GM23338 (cell line): Measurements from ENCODE around the gene SHB.

Experiments used
- CREB1 ChIP-seq: fragments of 250-450 bp; sonication (Bioruptor Pico); IDR thresholded peaks from 2 replicates; pipeline ENCODE4 v1.5.0; 2020; ENCODE audit warnings: low read depth, mild to moderate bottlenecking, moderate library complexity
- EZH2 ChIP-seq: fragments of 200-600 bp; sonication (generic); IDR thresholded peaks from one replicate; pipeline ENCODE4 v1.8.0; 2017; ENCODE audit warnings: antibody characterized with exemption, mild to moderate bottlenecking, low read depth; ENCODE audit not compliant: unreplicated experiment
- EZH2phosphoT487 ChIP-seq: fragments of 200-600 bp; sonication (generic); IDR thresholded peaks from one replicate; pipeline ENCODE4 v1.8.1; 2018; ENCODE audit warnings: antibody characterized with exemption; ENCODE audit not compliant: unreplicated experiment
- JUNB ChIP-seq: IDR thresholded peaks from one replicate; pipeline ENCODE4 v1.6.1; 2016; ENCODE audit warnings: antibody characterized with exemption; ENCODE audit not compliant: unreplicated experiment
- NANOG ChIP-seq: IDR thresholded peaks from 2 replicates; pipeline ENCODE4 v1.6.1; 2016; ENCODE audit warnings: antibody characterized with exemption, borderline replicate concordance
- POLR2AphosphoS5 ChIP-seq: IDR thresholded peaks from 2 replicates; pipeline ENCODE4 v1.6.1; 2016; ENCODE audit warnings: antibody characterized with exemption, low read depth
- STAT1 ChIP-seq: IDR thresholded peaks from one replicate; pipeline ENCODE4 v1.6.1; 2016; ENCODE audit warnings: antibody characterized with exemption; ENCODE audit not compliant: unreplicated experiment
- ZNF114 ChIP-seq: fragments of 250-450 bp; sonication (Bioruptor Pico); IDR thresholded peaks from 2 replicates; pipeline ENCODE4 v1.5.0; 2020; ENCODE audit warnings: mild to moderate bottlenecking, moderate library complexity
- ZNF331 ChIP-seq: fragments of 250-450 bp; sonication (Bioruptor Pico); IDR thresholded peaks from 2 replicates; pipeline ENCODE4 v1.5.0; 2020; ENCODE audit warnings: low read depth, mild to moderate bottlenecking, moderate library complexity
- TF ChIP-seq, protein P1 (sequence below), 2 experiments: fragments of 200-600 bp in 1 of 2; sonication (generic) in 1 of 2; conservative IDR thresholded peaks; 2 replicates each; pipeline versions ENCODE4 v1.5.1 to v1.6.1; 2016 to 2017; ENCODE audit warnings: antibody characterized with exemption in 2 of 2, low read depth in 2 of 2, mild to moderate bottlenecking in 2 of 2, moderate library complexity in 1 of 2
- TF ChIP-seq, protein P2 (sequence below): IDR thresholded peaks from one replicate; pipeline ENCODE4 v1.6.1; 2018; ENCODE audit warnings: antibody characterized with exemption; ENCODE audit not compliant: unreplicated experiment
- TF ChIP-seq, protein P3 (sequence below): IDR thresholded peaks from 2 replicates; pipeline ENCODE4 v1.6.1; 2016; ENCODE audit warnings: antibody characterized with exemption
- TF ChIP-seq, protein P4 (sequence below): fragments of 250-450 bp; sonication (Bioruptor Pico); IDR thresholded peaks from 2 replicates; pipeline ENCODE4 v1.5.0; 2020; ENCODE audit warnings: mild to moderate bottlenecking, moderate library complexity

DNA sequence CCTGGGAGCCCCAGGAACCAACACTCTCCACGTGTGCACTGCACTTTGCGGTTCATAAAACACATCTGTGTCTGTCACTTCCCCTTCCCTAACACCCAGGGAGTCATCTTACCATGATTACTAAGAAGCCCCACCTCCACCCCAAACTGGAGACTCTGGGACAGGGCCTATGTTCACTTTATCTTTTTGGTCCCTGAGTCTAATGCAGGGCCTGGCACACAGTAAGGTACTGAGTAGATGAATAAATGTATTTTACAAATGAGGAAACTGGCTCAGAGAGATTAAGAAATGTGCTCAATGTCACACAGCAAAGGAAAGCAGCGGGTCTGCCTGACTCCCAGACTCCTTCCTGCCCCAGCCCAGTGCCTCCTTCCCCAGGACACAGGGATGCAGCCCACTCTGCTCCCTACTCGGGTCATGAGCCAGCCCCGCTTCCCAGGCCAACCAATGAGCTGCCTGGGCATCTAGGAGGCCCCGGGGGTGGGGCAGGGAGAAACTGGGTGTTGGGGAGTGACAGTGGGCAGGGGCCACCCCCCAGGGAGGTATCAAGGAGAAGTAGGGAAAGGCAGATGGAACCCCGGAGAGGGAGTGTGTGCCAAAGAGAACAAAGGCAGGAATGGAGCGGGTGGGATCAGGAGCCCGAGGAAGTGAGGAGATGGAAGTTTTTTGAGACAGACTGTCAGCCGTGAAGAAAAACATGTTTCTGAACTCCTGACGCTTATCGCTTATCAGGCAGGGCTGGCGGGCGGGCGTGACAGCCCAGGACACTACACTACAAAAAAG is 30.5 kb downstream of the SHB start:
- TF ChIP-seq, protein P1, sequence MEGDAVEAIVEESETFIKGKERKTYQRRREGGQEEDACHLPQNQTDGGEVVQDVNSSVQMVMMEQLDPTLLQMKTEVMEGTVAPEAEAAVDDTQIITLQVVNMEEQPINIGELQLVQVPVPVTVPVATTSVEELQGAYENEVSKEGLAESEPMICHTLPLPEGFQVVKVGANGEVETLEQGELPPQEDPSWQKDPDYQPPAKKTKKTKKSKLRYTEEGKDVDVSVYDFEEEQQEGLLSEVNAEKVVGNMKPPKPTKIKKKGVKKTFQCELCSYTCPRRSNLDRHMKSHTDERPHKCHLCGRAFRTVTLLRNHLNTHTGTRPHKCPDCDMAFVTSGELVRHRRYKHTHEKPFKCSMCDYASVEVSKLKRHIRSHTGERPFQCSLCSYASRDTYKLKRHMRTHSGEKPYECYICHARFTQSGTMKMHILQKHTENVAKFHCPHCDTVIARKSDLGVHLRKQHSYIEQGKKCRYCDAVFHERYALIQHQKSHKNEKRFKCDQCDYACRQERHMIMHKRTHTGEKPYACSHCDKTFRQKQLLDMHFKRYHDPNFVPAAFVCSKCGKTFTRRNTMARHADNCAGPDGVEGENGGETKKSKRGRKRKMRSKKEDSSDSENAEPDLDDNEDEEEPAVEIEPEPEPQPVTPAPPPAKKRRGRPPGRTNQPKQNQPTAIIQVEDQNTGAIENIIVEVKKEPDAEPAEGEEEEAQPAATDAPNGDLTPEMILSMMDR (conservative IDR thresholded peaks at IDR 0.05; ENCODE audit: low read depth in 2 of 2), result no peak
- TF ChIP-seq POLR2AphosphoS5 (no peak), EZH2phosphoT487 (no peak), EZH2 (no peak), CREB1 (CRISPR knock-in tag) (no peak), JUNB (no peak), STAT1 (no peak), NANOG (no peak), ZNF114 (no peak), ZNF331 (CRISPR knock-in tag) (no peak)
- TF ChIP-seq, protein P2, sequence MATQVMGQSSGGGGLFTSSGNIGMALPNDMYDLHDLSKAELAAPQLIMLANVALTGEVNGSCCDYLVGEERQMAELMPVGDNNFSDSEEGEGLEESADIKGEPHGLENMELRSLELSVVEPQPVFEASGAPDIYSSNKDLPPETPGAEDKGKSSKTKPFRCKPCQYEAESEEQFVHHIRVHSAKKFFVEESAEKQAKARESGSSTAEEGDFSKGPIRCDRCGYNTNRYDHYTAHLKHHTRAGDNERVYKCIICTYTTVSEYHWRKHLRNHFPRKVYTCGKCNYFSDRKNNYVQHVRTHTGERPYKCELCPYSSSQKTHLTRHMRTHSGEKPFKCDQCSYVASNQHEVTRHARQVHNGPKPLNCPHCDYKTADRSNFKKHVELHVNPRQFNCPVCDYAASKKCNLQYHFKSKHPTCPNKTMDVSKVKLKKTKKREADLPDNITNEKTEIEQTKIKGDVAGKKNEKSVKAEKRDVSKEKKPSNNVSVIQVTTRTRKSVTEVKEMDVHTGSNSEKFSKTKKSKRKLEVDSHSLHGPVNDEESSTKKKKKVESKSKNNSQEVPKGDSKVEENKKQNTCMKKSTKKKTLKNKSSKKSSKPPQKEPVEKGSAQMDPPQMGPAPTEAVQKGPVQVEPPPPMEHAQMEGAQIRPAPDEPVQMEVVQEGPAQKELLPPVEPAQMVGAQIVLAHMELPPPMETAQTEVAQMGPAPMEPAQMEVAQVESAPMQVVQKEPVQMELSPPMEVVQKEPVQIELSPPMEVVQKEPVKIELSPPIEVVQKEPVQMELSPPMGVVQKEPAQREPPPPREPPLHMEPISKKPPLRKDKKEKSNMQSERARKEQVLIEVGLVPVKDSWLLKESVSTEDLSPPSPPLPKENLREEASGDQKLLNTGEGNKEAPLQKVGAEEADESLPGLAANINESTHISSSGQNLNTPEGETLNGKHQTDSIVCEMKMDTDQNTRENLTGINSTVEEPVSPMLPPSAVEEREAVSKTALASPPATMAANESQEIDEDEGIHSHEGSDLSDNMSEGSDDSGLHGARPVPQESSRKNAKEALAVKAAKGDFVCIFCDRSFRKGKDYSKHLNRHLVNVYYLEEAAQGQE, result no peak
- TF ChIP-seq, protein P3, sequence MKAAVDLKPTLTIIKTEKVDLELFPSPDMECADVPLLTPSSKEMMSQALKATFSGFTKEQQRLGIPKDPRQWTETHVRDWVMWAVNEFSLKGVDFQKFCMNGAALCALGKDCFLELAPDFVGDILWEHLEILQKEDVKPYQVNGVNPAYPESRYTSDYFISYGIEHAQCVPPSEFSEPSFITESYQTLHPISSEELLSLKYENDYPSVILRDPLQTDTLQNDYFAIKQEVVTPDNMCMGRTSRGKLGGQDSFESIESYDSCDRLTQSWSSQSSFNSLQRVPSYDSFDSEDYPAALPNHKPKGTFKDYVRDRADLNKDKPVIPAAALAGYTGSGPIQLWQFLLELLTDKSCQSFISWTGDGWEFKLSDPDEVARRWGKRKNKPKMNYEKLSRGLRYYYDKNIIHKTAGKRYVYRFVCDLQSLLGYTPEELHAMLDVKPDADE, result no peak
- TF ChIP-seq, protein P4, sequence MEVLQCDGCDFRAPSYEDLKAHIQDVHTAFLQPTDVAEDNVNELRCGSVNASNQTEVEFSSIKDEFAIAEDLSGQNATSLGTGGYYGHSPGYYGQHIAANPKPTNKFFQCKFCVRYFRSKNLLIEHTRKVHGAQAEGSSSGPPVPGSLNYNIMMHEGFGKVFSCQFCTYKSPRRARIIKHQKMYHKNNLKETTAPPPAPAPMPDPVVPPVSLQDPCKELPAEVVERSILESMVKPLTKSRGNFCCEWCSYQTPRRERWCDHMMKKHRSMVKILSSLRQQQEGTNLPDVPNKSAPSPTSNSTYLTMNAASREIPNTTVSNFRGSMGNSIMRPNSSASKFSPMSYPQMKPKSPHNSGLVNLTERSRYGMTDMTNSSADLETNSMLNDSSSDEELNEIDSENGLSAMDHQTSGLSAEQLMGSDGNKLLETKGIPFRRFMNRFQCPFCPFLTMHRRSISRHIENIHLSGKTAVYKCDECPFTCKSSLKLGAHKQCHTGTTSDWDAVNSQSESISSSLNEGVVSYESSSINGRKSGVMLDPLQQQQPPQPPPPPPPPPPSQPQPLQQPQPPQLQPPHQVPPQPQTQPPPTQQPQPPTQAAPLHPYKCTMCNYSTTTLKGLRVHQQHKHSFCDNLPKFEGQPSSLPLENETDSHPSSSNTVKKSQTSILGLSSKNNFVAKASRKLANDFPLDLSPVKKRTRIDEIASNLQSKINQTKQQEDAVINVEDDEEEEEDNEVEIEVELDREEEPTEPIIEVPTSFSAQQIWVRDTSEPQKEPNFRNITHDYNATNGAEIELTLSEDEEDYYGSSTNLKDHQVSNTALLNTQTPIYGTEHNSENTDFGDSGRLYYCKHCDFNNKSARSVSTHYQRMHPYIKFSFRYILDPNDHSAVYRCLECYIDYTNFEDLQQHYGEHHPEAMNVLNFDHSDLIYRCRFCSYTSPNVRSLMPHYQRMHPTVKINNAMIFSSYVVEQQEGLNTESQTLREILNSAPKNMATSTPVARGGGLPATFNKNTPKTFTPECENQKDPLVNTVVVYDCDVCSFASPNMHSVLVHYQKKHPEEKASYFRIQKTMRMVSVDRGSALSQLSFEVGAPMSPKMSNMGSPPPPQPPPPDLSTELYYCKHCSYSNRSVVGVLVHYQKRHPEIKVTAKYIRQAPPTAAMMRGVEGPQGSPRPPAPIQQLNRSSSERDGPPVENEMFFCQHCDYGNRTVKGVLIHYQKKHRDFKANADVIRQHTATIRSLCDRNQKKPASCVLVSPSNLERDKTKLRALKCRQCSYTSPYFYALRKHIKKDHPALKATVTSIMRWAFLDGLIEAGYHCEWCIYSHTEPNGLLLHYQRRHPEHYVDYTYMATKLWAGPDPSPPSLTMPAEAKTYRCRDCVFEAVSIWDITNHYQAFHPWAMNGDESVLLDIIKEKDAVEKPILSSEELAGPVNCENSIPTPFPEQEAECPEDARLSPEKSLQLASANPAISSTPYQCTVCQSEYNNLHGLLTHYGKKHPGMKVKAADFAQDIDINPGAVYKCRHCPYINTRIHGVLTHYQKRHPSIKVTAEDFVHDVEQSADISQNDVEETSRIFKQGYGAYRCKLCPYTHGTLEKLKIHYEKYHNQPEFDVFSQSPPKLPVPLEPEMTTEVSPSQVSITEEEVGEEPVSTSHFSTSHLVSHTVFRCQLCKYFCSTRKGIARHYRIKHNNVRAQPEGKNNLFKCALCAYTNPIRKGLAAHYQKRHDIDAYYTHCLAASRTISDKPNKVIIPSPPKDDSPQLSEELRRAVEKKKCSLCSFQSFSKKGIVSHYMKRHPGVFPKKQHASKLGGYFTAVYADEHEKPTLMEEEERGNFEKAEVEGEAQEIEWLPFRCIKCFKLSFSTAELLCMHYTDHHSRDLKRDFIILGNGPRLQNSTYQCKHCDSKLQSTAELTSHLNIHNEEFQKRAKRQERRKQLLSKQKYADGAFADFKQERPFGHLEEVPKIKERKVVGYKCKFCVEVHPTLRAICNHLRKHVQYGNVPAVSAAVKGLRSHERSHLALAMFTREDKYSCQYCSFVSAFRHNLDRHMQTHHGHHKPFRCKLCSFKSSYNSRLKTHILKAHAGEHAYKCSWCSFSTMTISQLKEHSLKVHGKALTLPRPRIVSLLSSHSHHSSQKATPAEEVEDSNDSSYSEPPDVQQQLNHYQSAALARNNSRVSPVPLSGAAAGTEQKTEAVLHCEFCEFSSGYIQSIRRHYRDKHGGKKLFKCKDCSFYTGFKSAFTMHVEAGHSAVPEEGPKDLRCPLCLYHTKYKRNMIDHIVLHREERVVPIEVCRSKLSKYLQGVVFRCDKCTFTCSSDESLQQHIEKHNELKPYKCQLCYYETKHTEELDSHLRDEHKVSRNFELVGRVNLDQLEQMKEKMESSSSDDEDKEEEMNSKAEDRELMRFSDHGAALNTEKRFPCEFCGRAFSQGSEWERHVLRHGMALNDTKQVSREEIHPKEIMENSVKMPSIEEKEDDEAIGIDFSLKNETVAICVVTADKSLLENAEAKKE (CRISPR knock-in tag), result no peak
